ENCODE measurements around the gene CIT. TPM values are rescaled to one million over a fixed set of nuclear protein-coding genes. Genes with fewer than 3 reads are reported as not detected.

CIT gene
- total and polyA plus RNA-seq, 9 of the 15 experiments (the other 6 are each of a cell fraction or from before 2014, with no cell fraction given) = 1.1 to 46.7 (median 21.3) TPM

DNA sequence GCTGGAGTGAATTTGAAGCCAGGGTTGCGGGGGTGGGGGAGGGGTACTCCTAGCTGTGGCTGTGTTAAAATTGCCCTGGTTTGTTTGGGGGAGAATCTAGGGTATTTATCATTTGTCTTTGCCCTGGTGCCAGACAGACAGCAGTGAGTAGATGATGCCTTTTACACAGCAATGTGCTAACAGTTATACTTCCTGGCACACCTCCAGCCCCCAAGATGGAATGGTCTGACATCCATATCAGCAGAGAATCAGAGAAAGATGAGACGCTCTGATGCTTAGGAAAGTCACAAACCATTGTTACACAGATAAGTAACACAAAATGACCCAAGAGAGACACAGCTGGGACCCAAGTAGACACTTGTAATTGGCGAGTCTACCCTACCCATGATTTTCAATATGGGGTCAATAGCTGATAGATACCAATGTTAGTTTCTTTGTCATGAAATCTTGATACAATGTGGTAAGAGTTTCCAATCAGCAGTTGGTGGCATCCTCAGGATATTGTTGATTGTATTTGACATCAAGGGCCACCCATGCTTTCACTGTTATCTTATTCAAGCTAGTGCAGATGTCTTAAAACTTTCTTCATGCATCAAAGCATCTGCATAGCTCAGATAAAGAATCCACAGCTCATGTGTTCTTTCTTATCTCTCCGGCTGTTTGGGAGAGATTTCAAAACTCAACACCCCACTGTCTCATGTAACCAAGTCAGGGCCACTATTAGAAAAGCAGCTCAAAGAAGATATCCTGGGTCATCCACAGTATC, 211.8 kb downstream of the CIT start:
- H3K9me1 ChIP-seq (ENCODE audit: control insufficient read depth, insufficient read depth, low read length) = no peaks in the 10 kb centered on the region
- ChIA-PET CTCF (ENCODE audit: low intra/inter-chr PET ratio) (no interaction called here), POLR2A (interaction anchor here (0.5 to 1.4 kb wide), 12 partner anchors 9 to 536 kb away, joined by 3 to 10 read pairs (median 3); partner anchors contain the start of gene RPLP0)
- in situ Hi-C loops (cut with MboI) (no loop called here), intact Hi-C loops (cut with micrococcal nuclease) (loop anchor here (10.0 kb wide), 1 partner anchor 239 kb away; no protein-coding TSS in a partner anchor)
- no peaks in the 10 kb centered on the region for H3K9me3 ChIP-seq (replicated peaks; ENCODE audit: control insufficient read depth, insufficient read depth, low read depth, low read length)
- peak overlapping the region in 1 of 2 experiments; percentile 40; a peak in 1 of 4 replicates for H3K9ac ChIP-seq (ENCODE audit: insufficient read depth in 1 of 2, low read depth in 2 of 2, low read length in 2 of 2)
- no peaks in the 10 kb centered on the region for H4K20me1 ChIP-seq (replicated peaks; ENCODE audit: control insufficient read depth, insufficient read depth, low read length)
- H2AFZ ChIP-seq (ENCODE audit: low read depth, low read length) = no peak overlapping the region
- peak; percentile 75 to 94 (median 82) for DNase-seq (ENCODE audit: extremely low read depth in 1 of 4, low spot score in 3 of 4)
- H3K4me1 ChIP-seq (replicated peaks in 1 of 2; ENCODE audit: control insufficient read depth in 2 of 2, insufficient read depth in 2 of 2, low read length in 2 of 2) = peaks cover 21 to 49% of the 10 kb centered on the region in 2 experiments; a peak in 4 of 5 replicates
- no peaks in the 10 kb centered on the region for H3K27me3 ChIP-seq (ENCODE audit: control insufficient read depth in 2 of 2, insufficient read depth in 2 of 2, low read length in 2 of 2)
- peak; percentile 42 for ATAC-seq
- peak overlapping the region; percentile 73 for H3K4me2 ChIP-seq (ENCODE audit: insufficient read depth, low read length)
- peaks cover 25% of the 10 kb centered on the region for H3K79me2 ChIP-seq (ENCODE audit: control insufficient read depth, insufficient read depth, low read length)
- WGBS (ENCODE audit: insufficient coverage, low coverage, missing lambda C conversion rate) = 3% methylated on average over 4 of the region's 4 CpGs
- no peak overlapping the region for H3K4me3 ChIP-seq
- H3K27ac ChIP-seq (ENCODE audit: extremely low read depth, low read depth, low read length) = peak overlapping the region; percentile 72
- FAIRE-seq = peak; percentile 89
- H3K36me3 ChIP-seq (ENCODE audit: control insufficient read depth, insufficient read depth, low read length) = peaks cover 9% of the 10 kb centered on the region
- no TSS peak for BruUV-seq (replicated peaks)
- TF ChIP-seq, protein P1, sequence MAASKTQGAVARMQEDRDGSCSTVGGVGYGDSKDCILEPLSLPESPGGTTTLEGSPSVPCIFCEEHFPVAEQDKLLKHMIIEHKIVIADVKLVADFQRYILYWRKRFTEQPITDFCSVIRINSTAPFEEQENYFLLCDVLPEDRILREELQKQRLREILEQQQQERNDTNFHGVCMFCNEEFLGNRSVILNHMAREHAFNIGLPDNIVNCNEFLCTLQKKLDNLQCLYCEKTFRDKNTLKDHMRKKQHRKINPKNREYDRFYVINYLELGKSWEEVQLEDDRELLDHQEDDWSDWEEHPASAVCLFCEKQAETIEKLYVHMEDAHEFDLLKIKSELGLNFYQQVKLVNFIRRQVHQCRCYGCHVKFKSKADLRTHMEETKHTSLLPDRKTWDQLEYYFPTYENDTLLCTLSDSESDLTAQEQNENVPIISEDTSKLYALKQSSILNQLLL (CRISPR knock-in tag; IDR thresholded peaks at IDR 0.05; ENCODE audit: borderline replicate concordance) = no peak
- TF ChIP-seq ZNF174 (CRISPR knock-in tag; IDR thresholded peaks at IDR 0.05) = no peak
- peak; percentile 96 for TF ChIP-seq ILF3 (IDR thresholded peaks at IDR 0.05; ENCODE audit: borderline replicate concordance)
- TF ChIP-seq, protein P2, sequence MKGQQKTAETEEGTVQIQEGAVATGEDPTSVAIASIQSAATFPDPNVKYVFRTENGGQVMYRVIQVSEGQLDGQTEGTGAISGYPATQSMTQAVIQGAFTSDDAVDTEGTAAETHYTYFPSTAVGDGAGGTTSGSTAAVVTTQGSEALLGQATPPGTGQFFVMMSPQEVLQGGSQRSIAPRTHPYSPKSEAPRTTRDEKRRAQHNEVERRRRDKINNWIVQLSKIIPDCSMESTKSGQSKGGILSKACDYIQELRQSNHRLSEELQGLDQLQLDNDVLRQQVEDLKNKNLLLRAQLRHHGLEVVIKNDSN (CRISPR knock-in tag; IDR thresholded peaks at IDR 0.05) = no peak
- TF ChIP-seq ZNF282 (CRISPR knock-in tag; IDR thresholded peaks at IDR 0.05) = no peak
- peak; percentile 78 for TF ChIP-seq TRIM28 (IDR thresholded peaks at IDR 0.05)
- peak; percentile 100 for TF ChIP-seq NCOR1 (IDR thresholded peaks at IDR 0.05)
- TF ChIP-seq, protein P3, sequence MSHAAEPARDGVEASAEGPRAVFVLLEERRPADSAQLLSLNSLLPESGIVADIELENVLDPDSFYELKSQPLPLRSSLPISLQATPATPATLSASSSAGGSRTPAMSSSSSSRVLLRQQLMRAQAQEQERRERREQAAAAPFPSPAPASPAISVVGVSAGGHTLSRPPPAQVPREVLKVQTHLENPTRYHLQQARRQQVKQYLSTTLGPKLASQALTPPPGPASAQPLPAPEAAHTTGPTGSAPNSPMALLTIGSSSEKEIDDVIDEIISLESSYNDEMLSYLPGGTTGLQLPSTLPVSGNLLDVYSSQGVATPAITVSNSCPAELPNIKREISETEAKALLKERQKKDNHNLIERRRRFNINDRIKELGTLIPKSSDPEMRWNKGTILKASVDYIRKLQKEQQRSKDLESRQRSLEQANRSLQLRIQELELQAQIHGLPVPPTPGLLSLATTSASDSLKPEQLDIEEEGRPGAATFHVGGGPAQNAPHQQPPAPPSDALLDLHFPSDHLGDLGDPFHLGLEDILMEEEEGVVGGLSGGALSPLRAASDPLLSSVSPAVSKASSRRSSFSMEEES (CRISPR knock-in tag; IDR thresholded peaks at IDR 0.05) = peak; percentile 46; the same call in 1 of the 2 replicates
- no peak for TF ChIP-seq KDM5B (IDR thresholded peaks at IDR 0.05; ENCODE audit: insufficient replicate concordance, low read depth, low read length)
- no peak for TF ChIP-seq SREBF2 (CRISPR knock-in tag; IDR thresholded peaks at IDR 0.05)
- TF ChIP-seq DACH1 (IDR thresholded peaks at IDR 0.05; ENCODE audit: partially characterized antibody) = peak; percentile 82
- TF ChIP-seq GABPB2 (CRISPR knock-in tag; conservative IDR thresholded peaks at IDR 0.05) = no peak
- TF ChIP-seq ZNF586 (CRISPR knock-in tag; conservative IDR thresholded peaks at IDR 0.05) = 0 out of 2 replicates have a peak, but pooled peaks have one; percentile 47
- TF ChIP-seq SNIP1 (IDR thresholded peaks at IDR 0.05; ENCODE audit: low read depth) = no peak
- peak; percentile 95 to 99 for TF ChIP-seq TBL1XR1 (IDR thresholded peaks at IDR 0.05; ENCODE audit: low read length in 2 of 2)
- no peak for TF ChIP-seq ZNF121 (CRISPR knock-in tag; conservative IDR thresholded peaks at IDR 0.05)
- no peak for TF ChIP-seq ZNF778 (CRISPR knock-in tag; IDR thresholded peaks at IDR 0.05)

All from K562 (cell line).